Measurements from ENCODE around the gene GPR4. TPM values are rescaled to one million over a fixed set of nuclear protein-coding genes. Genes with fewer than 3 reads are reported as not detected.

GPR4 gene
- total RNA-seq, 2 experiments from 2014 or later, result not detected

- intact Hi-C loops (cut with DNase I, micrococcal nuclease), result no loop called here
- DNase-seq (no peak), ATAC-seq (no peak)
- Mint-ChIP-seq H3K27ac (no peak overlapping the region), H3K9me3 (ENCODE audit: low read depth) (no peaks in the 10 kb centered on the region), H3K27me3 (peaks cover 68% of the 10 kb centered on the region), H3K4me3 (no peak overlapping the region), H3K4me1 (peaks cover 31% of the 10 kb centered on the region), H3K36me3 (ENCODE audit: low read depth) (peaks cover 2% of the 10 kb centered on the region)
- ChIA-PET CTCF (interaction anchor here (0.8 kb wide), 1 partner anchor 11 kb away, joined by 3 read pairs; no protein-coding TSS in a partner anchor), POLR2A (interaction anchor here (0.5 kb wide), 2 partner anchors 115 to 234 kb away, joined by 3 to 4 read pairs; no protein-coding TSS in a partner anchor)
These were observed 2.7 kb downstream of the GPR4 start for GRCh38 chr19:45599286-45599685.

- POLR2A ChIA-PET, result interaction anchor here (0.5 to 0.6 kb wide), 2 partner anchors 101 to 115 kb away, joined by 3 to 4 read pairs; no protein-coding TSS in a partner anchor
- CTCF ChIA-PET, result interaction anchor here (0.6 to 0.8 kb wide), 2 partner anchors 10 to 31 kb away, joined by 3 read pairs; no protein-coding TSS in a partner anchor
- H3K27me3 Mint-ChIP-seq, result peaks cover 67% of the 10 kb centered on the region
These were observed 3.6 kb downstream of the GPR4 start for GRCh38 chr19:45598267-45599001.

DNA sequence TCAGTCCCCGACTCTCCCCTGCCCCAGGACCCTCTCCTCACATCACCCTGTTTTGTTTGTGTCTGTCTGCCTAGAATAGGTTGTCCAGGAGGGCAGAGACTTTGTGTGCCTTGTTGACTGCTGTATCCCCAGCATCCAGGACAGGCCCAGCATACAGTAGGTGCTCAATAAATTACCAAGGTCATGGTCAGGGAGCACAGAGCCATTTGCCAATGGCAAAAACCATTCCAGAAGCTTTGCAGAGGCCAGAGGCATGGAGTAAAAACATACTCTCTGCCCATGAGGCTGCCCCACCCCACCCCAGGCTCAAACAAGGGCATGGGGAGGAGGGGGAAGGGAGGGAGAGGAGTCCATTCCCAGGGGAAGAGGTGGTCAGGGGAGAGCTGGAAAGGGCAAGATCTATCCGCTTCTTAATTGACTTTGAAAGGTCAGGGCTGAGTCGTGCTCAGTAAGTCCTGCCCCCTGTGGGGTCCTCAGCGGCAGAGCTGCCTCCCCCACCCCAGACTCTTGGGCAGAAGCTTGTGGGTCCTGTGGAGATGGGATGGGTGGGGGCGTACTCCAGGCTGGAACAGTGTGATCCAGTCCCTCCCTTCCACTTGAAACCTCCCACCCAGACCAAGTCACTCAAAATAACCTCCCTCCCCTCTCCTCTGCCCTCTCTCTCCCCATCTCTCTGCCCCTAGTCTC is 4.4 kb downstream of the GPR4 start:
- peaks cover 30% of the 10 kb centered on the region for H3K4me1 Mint-ChIP-seq
- no peak for DNase-seq
- H3K27me3 Mint-ChIP-seq, result peaks cover 63% of the 10 kb centered on the region
- ChIA-PET POLR2A (interaction anchor here (0.6 kb wide), 1 partner anchor 42 kb away, joined by 4 read pairs; no protein-coding TSS in a partner anchor), CTCF (interaction anchor here (0.6 kb wide), 1 partner anchor 159 kb away, joined by 3 read pairs; no protein-coding TSS in a partner anchor)
- intact Hi-C loops (cut with DNase I, micrococcal nuclease), result loop anchor here in 1 of 2 experiments (2.0 kb wide), 1 partner anchor 29 kb away; no protein-coding TSS in a partner anchor
- ATAC-seq, result no peak
- H3K4me3 Mint-ChIP-seq, result no peak overlapping the region
- H3K27ac Mint-ChIP-seq, result no peak overlapping the region
- no peaks in the 10 kb centered on the region for H3K36me3 Mint-ChIP-seq (ENCODE audit: low read depth)
- H3K9me3 Mint-ChIP-seq (ENCODE audit: low read depth), result no peaks in the 10 kb centered on the region

More at GRCh38 chr19:45598267-45599001, 3.6 kb downstream of the GPR4 start:
- H3K27ac Mint-ChIP-seq, result peak overlapping the region; percentile 35
- peaks cover 2% of the 10 kb centered on the region for H3K36me3 Mint-ChIP-seq (ENCODE audit: low read depth)
- H3K9me3 Mint-ChIP-seq (ENCODE audit: low read depth), result no peaks in the 10 kb centered on the region
- ATAC-seq (peak; percentile 24), DNase-seq (peak; percentile 29)
- H3K4me1 Mint-ChIP-seq, result peaks cover 31% of the 10 kb centered on the region
- H3K4me3 Mint-ChIP-seq, result peak overlapping the region; percentile 24
- intact Hi-C loops (cut with DNase I, micrococcal nuclease), result no loop called here

DNA sequence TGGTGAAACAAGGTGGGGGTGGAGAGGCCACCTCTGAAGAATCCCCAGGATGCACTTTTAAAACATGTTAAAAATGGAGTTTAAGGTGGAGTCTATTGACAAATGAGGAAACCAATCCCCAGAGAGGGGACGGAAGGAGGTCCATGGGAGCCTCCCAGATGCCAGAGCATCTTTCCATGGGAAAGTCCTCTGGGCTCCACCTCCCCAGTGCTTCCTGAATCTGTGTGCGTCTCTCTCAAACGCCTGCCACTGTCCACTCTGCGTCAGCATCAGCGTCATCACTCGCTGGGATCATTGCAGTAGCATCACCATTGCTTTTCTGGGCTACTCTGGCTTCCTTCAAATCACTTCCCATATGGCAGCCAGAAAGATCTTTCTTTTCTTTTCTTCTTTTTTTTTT is 6.2 kb downstream of the GPR4 start:
- no peak overlapping the region for H3K4me3 Mint-ChIP-seq
- POLR2A ChIA-PET, result interaction anchor here (0.6 kb wide), 1 partner anchor 35 kb away, joined by 3 read pairs; no protein-coding TSS in a partner anchor
- no peaks in the 10 kb centered on the region for H3K9me3 Mint-ChIP-seq (ENCODE audit: low read depth)
- no peak overlapping the region for H3K27ac Mint-ChIP-seq
- peaks cover 64% of the 10 kb centered on the region for H3K27me3 Mint-ChIP-seq
- ATAC-seq (no peak), DNase-seq (no peak)
- intact Hi-C loops (cut with DNase I, micrococcal nuclease), result loop anchor here in 1 of 2 experiments (2.0 kb wide), 1 partner anchor 27 kb away; no protein-coding TSS in a partner anchor
- H3K4me1 Mint-ChIP-seq, result peaks cover 31% of the 10 kb centered on the region
- no peaks in the 10 kb centered on the region for H3K36me3 Mint-ChIP-seq (ENCODE audit: low read depth)
- CTCF ChIA-PET, result interaction anchor here (0.7 kb wide), 2 partner anchors 43 to 196 kb away, joined by 3 read pairs; partner anchors contain the start of gene EML2

- peaks cover 19% of the 10 kb centered on the region for H3K4me1 Mint-ChIP-seq
- H3K9me3 Mint-ChIP-seq (ENCODE audit: low read depth), result no peaks in the 10 kb centered on the region
- no peak overlapping the region for H3K27ac Mint-ChIP-seq
- H3K27me3 Mint-ChIP-seq, result peaks cover 54% of the 10 kb centered on the region
- POLR2A ChIA-PET, result no interaction called here
- no peak overlapping the region for H3K4me3 Mint-ChIP-seq
- ATAC-seq (no peak), DNase-seq (no peak)
- CTCF ChIA-PET, result no interaction called here
- no peaks in the 10 kb centered on the region for H3K36me3 Mint-ChIP-seq (ENCODE audit: low read depth)
- intact Hi-C loops (cut with DNase I, micrococcal nuclease), result no loop called here
These were observed 8.5 kb downstream of the GPR4 start for GRCh38 chr19:45593520-45593919.

DNA sequence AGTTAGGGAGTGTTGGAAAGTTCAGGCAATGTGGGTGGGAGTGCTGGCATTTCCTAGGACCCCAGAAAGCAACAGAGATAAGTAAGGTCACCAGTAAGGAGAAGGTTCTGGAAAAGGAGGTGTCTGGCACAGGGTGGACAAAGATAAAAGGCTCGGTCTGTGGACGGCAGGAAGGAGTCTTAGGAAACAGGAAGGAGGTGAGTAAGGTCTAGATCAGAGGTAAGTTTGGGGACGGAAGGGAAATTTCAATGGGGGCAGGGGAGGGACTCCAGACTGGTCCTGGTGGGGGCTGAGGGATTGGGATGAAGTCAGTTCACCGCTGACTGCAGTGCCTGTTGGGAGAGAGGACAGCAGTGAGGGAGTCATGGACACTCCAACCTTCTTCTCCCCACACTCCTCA is 9.6 kb downstream of the GPR4 start:
- H3K9me3 Mint-ChIP-seq (ENCODE audit: low read depth), result no peaks in the 10 kb centered on the region
- ChIA-PET CTCF (no interaction called here), POLR2A (no interaction called here)
- H3K36me3 Mint-ChIP-seq (ENCODE audit: low read depth), result no peaks in the 10 kb centered on the region
- H3K4me1 Mint-ChIP-seq, result peaks cover 11% of the 10 kb centered on the region
- H3K27ac Mint-ChIP-seq, result no peak overlapping the region
- H3K27me3 Mint-ChIP-seq, result peaks cover 43% of the 10 kb centered on the region
- ATAC-seq, result no peak
- intact Hi-C loops (cut with DNase I, micrococcal nuclease), result no loop called here
- no peak overlapping the region for H3K4me3 Mint-ChIP-seq
- no peak for DNase-seq

GRCh38 chr19:45591638-45592005 is 10.4 kb downstream of the GPR4 start:
- POLR2A ChIA-PET, result interaction anchor here (0.5 kb wide), 1 partner anchor 236 kb away, joined by 3 read pairs; no protein-coding TSS in a partner anchor
- ATAC-seq, result no peak
- no peak overlapping the region for H3K4me3 Mint-ChIP-seq
- CTCF ChIA-PET, result interaction anchor here (0.9 to 1.6 kb wide), 4 partner anchors 14 to 54 kb away, joined by 4 to 9 read pairs (median 7); no protein-coding TSS in a partner anchor
- peaks cover 35% of the 10 kb centered on the region for H3K27me3 Mint-ChIP-seq
- no peak for DNase-seq
- intact Hi-C loops (cut with DNase I, micrococcal nuclease), result loop anchor here in 1 of 2 experiments (1.0 kb wide), 2 partner anchors 52 to 90 kb away; no protein-coding TSS in a partner anchor
- H3K27ac Mint-ChIP-seq, result no peak overlapping the region
- H3K4me1 Mint-ChIP-seq, result peaks cover 11% of the 10 kb centered on the region
- no peaks in the 10 kb centered on the region for H3K9me3 Mint-ChIP-seq (ENCODE audit: low read depth)
- no peaks in the 10 kb centered on the region for H3K36me3 Mint-ChIP-seq (ENCODE audit: low read depth)

DNA sequence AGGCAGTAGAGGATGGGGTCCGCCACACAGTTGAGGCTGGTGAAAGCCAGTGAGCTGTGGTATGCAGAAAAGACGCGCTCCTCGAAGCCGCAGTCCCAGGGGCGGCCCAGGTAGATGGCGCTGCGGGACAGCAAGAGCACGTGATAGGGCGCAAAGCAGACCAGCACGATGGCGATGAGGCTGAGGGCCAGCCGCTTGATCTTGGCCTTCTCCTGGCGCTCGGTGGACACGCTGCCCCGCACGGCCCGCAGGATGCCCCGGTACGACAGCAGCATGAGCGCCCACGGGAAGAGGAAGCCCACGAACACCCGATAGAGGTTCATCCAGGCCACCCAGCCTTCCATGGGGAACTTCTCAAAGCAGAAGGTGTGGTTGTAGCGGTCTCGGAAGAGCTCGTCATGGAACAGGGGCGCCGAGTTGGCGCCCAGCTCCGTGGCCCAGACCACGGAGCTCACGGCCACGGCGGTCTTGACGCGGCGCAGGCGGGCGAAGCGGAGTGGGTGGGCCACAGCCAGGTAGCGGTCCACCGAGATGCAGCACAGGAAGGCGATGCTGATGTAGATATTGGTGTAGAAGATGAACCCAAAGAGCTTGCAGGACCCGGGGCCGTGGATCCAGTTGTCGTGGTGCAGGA is 10.9 kb downstream of the GPR4 start:
- POLR2A ChIA-PET, result interaction anchor here (0.5 kb wide), 1 partner anchor 236 kb away, joined by 3 read pairs; no protein-coding TSS in a partner anchor
- CTCF ChIA-PET, result interaction anchor here (0.6 to 1.6 kb wide), 6 partner anchors 14 to 938 kb away, joined by 3 to 9 read pairs (median 4); no protein-coding TSS in a partner anchor
- peaks cover 11% of the 10 kb centered on the region for H3K4me1 Mint-ChIP-seq
- no peak overlapping the region for H3K4me3 Mint-ChIP-seq
- H3K27me3 Mint-ChIP-seq, result peaks cover 30% of the 10 kb centered on the region
- no peaks in the 10 kb centered on the region for H3K9me3 Mint-ChIP-seq (ENCODE audit: low read depth)
- H3K36me3 Mint-ChIP-seq (ENCODE audit: low read depth), result no peaks in the 10 kb centered on the region
- ATAC-seq (peak; percentile 89), DNase-seq (peak; percentile 79)
- intact Hi-C loops (cut with DNase I, micrococcal nuclease), result loop anchor here in 1 of 2 experiments (1.0 kb wide), 2 partner anchors 52 to 90 kb away; no protein-coding TSS in a partner anchor
- H3K27ac Mint-ChIP-seq, result no peak overlapping the region

DNA sequence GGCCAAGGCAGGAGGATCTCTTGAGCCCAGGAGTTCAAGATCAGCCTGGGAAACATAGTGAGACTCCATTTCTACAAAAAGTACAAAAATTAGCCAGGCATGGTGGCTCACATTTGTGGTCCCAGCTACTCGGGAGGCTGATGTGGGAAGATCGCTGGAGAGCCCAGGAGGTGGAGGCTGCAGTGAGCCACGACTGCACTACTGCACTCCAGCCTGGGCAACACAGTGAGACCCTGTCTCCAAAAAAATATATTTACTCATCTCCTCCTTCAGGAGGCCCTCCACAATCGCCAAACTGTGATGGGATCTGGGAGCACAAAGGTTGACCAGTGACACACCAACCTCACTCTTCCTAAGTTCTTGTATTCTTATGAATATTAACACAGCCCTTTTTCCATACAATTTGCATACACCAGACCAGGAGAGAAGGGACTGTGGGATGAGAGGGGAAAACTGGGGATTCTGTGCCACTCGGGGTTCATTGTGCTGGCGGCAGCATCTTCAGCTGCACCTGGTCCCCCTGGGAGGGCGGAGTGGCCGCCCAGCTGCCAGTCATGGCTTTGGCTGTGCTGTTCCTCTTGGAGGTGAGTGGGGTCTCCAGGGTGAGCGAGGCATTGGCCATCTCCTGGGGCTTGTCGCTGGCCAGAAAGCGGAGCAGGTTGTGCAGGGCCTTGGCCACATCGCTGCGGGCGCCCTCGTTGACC is 11.6 kb downstream of the GPR4 start:
- Mint-ChIP-seq H3K4me3 (no peak overlapping the region), H3K27ac (no peak overlapping the region), H3K4me1 (peaks cover 12% of the 10 kb centered on the region), H3K27me3 (peaks cover 30% of the 10 kb centered on the region), H3K9me3 (ENCODE audit: low read depth) (no peaks in the 10 kb centered on the region), H3K36me3 (ENCODE audit: low read depth) (no peaks in the 10 kb centered on the region)
- CTCF ChIA-PET, result interaction anchor here (0.6 to 1.6 kb wide), 6 partner anchors 13 to 939 kb away, joined by 3 to 9 read pairs (median 3); no protein-coding TSS in a partner anchor
- DNase-seq (no peak), ATAC-seq (no peak)
- POLR2A ChIA-PET, result no interaction called here
- intact Hi-C loops (cut with DNase I, micrococcal nuclease), result loop anchor here in 1 of 2 experiments (1.0 kb wide), 2 partner anchors 53 to 91 kb away; no protein-coding TSS in a partner anchor

- H3K9me3 Mint-ChIP-seq (ENCODE audit: low read depth), result no peaks in the 10 kb centered on the region
- intact Hi-C loops (cut with DNase I, micrococcal nuclease), result no loop called here
These were observed 12.2 kb downstream of the GPR4 start for GRCh38 chr19:45589768-45590167.

More at GRCh38 chr19:45589768-45590167, 12.2 kb downstream of the GPR4 start:
- Mint-ChIP-seq H3K4me3 (no peak overlapping the region), H3K4me1 (peaks cover 16% of the 10 kb centered on the region), H3K27ac (no peak overlapping the region), H3K27me3 (peaks cover 30% of the 10 kb centered on the region), H3K36me3 (ENCODE audit: low read depth) (no peaks in the 10 kb centered on the region)
- DNase-seq (no peak), ATAC-seq (no peak)
- CTCF ChIA-PET, result interaction anchor here (0.6 kb wide), 1 partner anchor 29 kb away, joined by 3 read pairs; no protein-coding TSS in a partner anchor
- POLR2A ChIA-PET, result no interaction called here

Data from activated CD4-positive, alpha-beta T cell treated with anti-CD3 and anti-CD28 coated beads for 36 hours (primary cell).